Lower leg skin (tissue), 4 donors: ENCODE measurements around the gene DDX47. TPM values are rescaled to one million over a fixed set of nuclear protein-coding genes. Genes with fewer than 3 reads are reported as not detected.
"Not testable (repeated sequence)": the region's sequence is repeated elsewhere in the genome, so short reads cannot be mapped to it uniquely, and the experiment has no call there.

Experiments used
- DNase-seq, 2 donors: peaks; one replicate each; pipeline ENCODE4 v3.0.0-alpha.2; 2019; ENCODE audit warnings: low spot score in 2 of 2
- H3K4me3 ChIP-seq: fragments of 200-600 bp; sonication (generic); 2 replicates; pipeline ENCODE4 v1.5.1; 2017; ENCODE audit warnings: mild to moderate bottlenecking, low read depth; ENCODE audit not compliant: poor library complexity, severe bottlenecking
- CTCF ChIP-seq, 3 donors: fragments of 450-650 bp; IDR thresholded peaks; one replicate each; pipeline ENCODE4 v1.5.1; 2016; ENCODE audit warnings: antibody characterized with exemption in 3 of 3, mild to moderate bottlenecking in 3 of 3, moderate library complexity in 2 of 3
- POLR2A ChIP-seq, 2 donors: fragments of 450-650 bp; IDR thresholded peaks; one replicate each; pipeline ENCODE4 v1.6.1; 2016 to 2017; ENCODE audit warnings: antibody characterized with exemption in 2 of 2, mild to moderate bottlenecking in 1 of 2, moderate library complexity in 1 of 2
- WGBS, 2 donors: methylation state at CpG; one replicate each; pipeline ENCODE4 v1.1.5; 2018; 5-methylcytosine and 5-hydroxymethylcytosine counted together
- intact Hi-C: fragments of 100-400 bp; cut with DNase I; formaldehyde crosslinking; loops from one replicate; pipeline ENCODE4 v1.15.0; 2023; ENCODE audit warnings: low total_unique reads
- total RNA-seq, 4 donors: library from RNA; depleted of rRNA; stranded (reverse); fragments of >200 nt; gene quantifications; one replicate each; pipeline ENCODE4 v1.1.0, GENCODE V29; 2016

DDX47 gene
- total RNA-seq, 4 donors from 2014 or later, result 38.7 to 59.8 (median 55.4) TPM

DNA sequence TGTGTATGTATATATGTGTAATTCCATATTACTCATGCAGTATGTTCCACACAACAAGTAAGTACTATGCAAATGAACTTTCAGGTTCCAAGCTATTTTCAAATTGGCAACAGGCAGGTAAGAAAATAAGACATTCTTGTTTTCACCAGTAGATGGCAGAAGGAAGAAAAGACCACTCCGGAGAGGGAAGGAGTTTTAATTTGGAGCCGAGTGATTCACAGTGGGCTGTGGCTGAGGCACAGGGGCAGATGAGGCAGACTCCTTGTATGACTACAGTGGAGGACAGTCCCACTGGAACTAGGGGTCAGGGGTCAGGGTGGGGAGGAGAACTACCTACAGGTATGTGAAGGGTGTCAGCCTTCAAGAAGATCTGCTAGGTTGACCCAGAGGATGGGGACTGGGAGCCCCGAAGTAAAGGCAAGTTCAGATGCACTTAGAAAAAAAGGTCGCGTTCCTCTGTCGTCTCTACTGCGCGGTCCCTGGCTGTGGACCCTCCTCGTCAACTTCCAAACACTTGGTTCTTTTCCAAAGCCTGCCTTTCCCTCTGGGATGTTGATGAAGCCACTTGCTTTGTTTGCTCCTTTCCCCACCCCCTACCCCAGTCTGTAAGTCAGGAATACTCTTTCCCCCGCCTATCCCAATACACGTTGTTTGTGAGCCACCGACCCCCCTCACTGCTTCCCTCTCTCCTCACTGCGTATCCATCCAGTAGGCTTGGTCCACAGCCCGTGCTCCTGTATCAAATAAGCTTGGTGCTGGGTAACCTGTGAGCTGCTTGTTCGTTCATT, 24.1 kb downstream of the DDX47 start:
- peak; percentile 35 to 82 for DNase-seq
- 60 to 68% methylated on average over 15 of the region's 15 CpGs for WGBS, 2 donors
- intact Hi-C loops, result no loop called here

GRCh38 chr12:12837813-12838153, 24.6 kb downstream of the DDX47 start:
- no peak for TF ChIP-seq CTCF (IDR thresholded peaks at IDR 0.05)
- no peak for TF ChIP-seq POLR2A (IDR thresholded peaks at IDR 0.05)
- WGBS, 2 donors, result 71 to 80% methylated on average over 3 of the region's 3 CpGs
- intact Hi-C loops, result no loop called here
- H3K4me3 ChIP-seq, result no peak overlapping the region
- DNase-seq, result no peak

More for the DNA sequence above, 24.1 kb downstream of the DDX47 start:
- TF ChIP-seq POLR2A (IDR thresholded peaks at IDR 0.05) (no peak), CTCF (IDR thresholded peaks at IDR 0.05) (no peak)
- H3K4me3 ChIP-seq, result no peak overlapping the region

- intact Hi-C loops, result no loop called here
- H3K4me3 ChIP-seq, result no peak overlapping the region
- 92 to 100% methylated on average over 1 of the region's 1 CpG for WGBS, 2 donors
- no peak for DNase-seq
- no peak for TF ChIP-seq POLR2A (IDR thresholded peaks at IDR 0.05)
Measured at GRCh38 chr12:12839003-12839395, 25.9 kb downstream of the DDX47 start.

DNA sequence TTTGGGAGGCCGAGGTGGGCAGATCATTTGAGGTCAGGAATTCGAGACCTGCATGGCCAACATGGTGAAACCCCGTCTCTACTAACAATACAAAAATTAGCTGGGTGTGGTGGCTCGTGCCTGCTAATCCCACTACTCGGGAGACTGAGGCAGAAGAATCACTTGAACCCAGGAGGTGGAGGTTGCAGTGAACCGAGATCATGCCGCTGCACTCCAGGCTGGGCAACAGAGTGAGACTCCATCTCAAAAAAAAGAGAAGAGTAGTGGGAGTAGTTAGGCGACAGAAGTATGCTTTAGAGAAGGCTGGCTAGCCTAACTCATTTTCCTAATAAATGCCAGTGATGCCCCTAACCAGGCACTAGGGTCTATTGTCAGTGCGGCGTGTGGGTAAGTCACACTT, 26.3 kb downstream of the DDX47 start:
- H3K4me3 ChIP-seq, intact Hi-C loops: not testable (repeated sequence)
- WGBS, 2 donors, result 89 to 92% methylated on average over 10 of the region's 10 CpGs
- peak in 1 of 2 donors; percentile 17 for DNase-seq

DNA sequence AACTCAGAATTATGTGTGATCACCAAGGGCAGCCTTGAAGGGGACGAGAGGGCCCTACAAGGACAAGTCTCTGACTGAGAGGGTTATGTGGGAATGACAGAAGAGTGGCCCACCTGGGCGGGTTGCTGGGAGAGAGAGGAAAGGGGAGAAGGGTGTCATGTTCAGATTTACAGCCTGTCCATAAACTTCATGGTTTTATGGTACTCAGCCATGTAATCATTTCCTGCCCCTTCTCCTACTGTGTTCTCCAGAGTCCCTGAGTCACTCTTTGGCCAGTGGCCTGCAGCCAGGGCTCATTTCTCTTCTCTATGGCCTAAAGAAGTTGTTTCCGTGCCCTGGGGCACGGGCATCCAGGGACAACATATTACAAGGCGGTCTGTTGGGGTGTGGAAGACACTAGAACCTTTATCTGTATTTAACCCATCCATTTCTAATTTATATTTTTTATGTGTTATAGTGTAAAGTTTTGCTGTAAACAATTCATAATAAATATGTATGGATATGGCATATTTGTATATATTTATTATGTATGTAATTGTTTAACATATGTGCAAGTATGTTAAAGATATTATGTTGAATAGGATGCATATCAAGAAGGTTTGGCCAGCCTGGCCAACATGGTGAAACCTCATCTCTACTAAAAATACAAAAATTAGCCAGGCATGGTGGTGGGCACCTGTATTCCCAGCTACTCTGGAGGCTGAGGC, 26.9 kb downstream of the DDX47 start:
- no peak for TF ChIP-seq POLR2A (IDR thresholded peaks at IDR 0.05)
- TF ChIP-seq CTCF (IDR thresholded peaks at IDR 0.05), result no peak
- peak in 1 of 2 donors; percentile 53 for DNase-seq
- WGBS, 2 donors, result 62 to 67% methylated on average over 5 of the region's 5 CpGs
- intact Hi-C loops, result no loop called here
- H3K4me3 ChIP-seq, result no peak overlapping the region

- 84 to 94% methylated on average over 5 of the region's 5 CpGs for WGBS, 2 donors
- DNase-seq, result no peak
Measured at GRCh38 chr12:12840580-12840899, 27.4 kb downstream of the DDX47 start.

GRCh38 chr12:12841428-12841827, 28.3 kb downstream of the DDX47 start:
- WGBS, 2 donors, result 85 to 94% methylated on average over 13 of the region's 13 CpGs
- DNase-seq, result peak in 1 of 2 donors; percentile 56
- H3K4me3 ChIP-seq, intact Hi-C loops: not testable (repeated sequence)

More at GRCh38 chr12:12840580-12840899, 27.4 kb downstream of the DDX47 start:
- TF ChIP-seq CTCF (IDR thresholded peaks at IDR 0.05) (no peak), POLR2A (IDR thresholded peaks at IDR 0.05) (no peak)
- intact Hi-C loops, result no loop called here
- no peak overlapping the region for H3K4me3 ChIP-seq
